Glutamatergic neuron (in vitro differentiated cells): Measurements from ENCODE around the gene MSH5. TPM values are rescaled to one million over a fixed set of nuclear protein-coding genes. Genes with fewer than 3 reads are reported as not detected.

Experiments used
- DNase-seq: peaks from one replicate; pipeline ENCODE4 v3.0.0; 2022
- H3K27ac Mint-ChIP-seq: one replicate; pipeline ENCODE4 v1.8.0; 2020; ENCODE audit warnings: mild to moderate bottlenecking, mixed read lengths, inconsistent platforms; ENCODE audit not compliant: unreplicated experiment
- H3K27me3 Mint-ChIP-seq: one replicate; pipeline ENCODE4 v1.8.0; 2020; ENCODE audit warnings: mild to moderate bottlenecking, moderate library complexity, mixed read lengths, inconsistent platforms; ENCODE audit not compliant: unreplicated experiment
- H3K36me3 Mint-ChIP-seq: one replicate; pipeline ENCODE4 v1.8.0; 2020; ENCODE audit warnings: mild to moderate bottlenecking, mixed read lengths, inconsistent platforms; ENCODE audit not compliant: unreplicated experiment
- H3K4me1 Mint-ChIP-seq: one replicate; pipeline ENCODE4 v1.8.0; 2020; ENCODE audit warnings: mild to moderate bottlenecking, low read depth, mixed read lengths, inconsistent platforms; ENCODE audit not compliant: unreplicated experiment
- H3K4me3 Mint-ChIP-seq: one replicate; pipeline ENCODE4 v1.8.0; 2020; ENCODE audit warnings: mild to moderate bottlenecking, mixed read lengths, inconsistent platforms; ENCODE audit not compliant: unreplicated experiment
- H3K9me3 Mint-ChIP-seq: one replicate; pipeline ENCODE4 v1.8.0; 2020; ENCODE audit warnings: mild to moderate bottlenecking, moderate library complexity, mixed read lengths, inconsistent platforms; ENCODE audit not compliant: unreplicated experiment
- long read RNA-seq: library from polyadenylated mRNA; unstranded; transcript quantifications from one replicate; pipeline ENCODE4 v2.0.0, GENCODE V29; 2020; ENCODE audit not compliant: unreplicated experiment
- total RNA-seq: library from RNA; stranded (reverse); fragmentation: NEBNext Ultra II Directional; extraction: Animal tissue kit (Norgen Biotek cat#: 25700); gene quantifications from one replicate; pipeline ENCODE4 v1.2.1, GENCODE V29; 2021; ENCODE audit not compliant: unreplicated experiment
- TF ChIP-seq, protein P1 (sequence below): fragments of 200-600 bp; sonication (generic); IDR thresholded peaks from one replicate; pipeline ENCODE4 v1.5.0; 2021; ENCODE audit not compliant: partially characterized antibody, unreplicated experiment

MSH5 gene
- total RNA-seq, result 25.7 TPM
- long read RNA-seq, result 0 reads

GRCh38 chr6:31739639-31740396 lies at the start of gene MSH5:
TSS of gene MSH5 (plus strand) at chr6:31740005. CDS start at chr6:31740467, 462 bp downstream.
- TF ChIP-seq, protein P1, sequence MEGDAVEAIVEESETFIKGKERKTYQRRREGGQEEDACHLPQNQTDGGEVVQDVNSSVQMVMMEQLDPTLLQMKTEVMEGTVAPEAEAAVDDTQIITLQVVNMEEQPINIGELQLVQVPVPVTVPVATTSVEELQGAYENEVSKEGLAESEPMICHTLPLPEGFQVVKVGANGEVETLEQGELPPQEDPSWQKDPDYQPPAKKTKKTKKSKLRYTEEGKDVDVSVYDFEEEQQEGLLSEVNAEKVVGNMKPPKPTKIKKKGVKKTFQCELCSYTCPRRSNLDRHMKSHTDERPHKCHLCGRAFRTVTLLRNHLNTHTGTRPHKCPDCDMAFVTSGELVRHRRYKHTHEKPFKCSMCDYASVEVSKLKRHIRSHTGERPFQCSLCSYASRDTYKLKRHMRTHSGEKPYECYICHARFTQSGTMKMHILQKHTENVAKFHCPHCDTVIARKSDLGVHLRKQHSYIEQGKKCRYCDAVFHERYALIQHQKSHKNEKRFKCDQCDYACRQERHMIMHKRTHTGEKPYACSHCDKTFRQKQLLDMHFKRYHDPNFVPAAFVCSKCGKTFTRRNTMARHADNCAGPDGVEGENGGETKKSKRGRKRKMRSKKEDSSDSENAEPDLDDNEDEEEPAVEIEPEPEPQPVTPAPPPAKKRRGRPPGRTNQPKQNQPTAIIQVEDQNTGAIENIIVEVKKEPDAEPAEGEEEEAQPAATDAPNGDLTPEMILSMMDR, result no peak
- peaks cover 22% of the 10 kb centered on the region for H3K9me3 Mint-ChIP-seq
- peak within 1 kb of the TSS; percentile 95 for H3K4me3 Mint-ChIP-seq
- peak within 1 kb of the TSS; percentile 43 for H3K27ac Mint-ChIP-seq
- H3K36me3 Mint-ChIP-seq, result no peaks in the 10 kb centered on the region
- DNase-seq, result peak; percentile 97
- peaks cover 11% of the 10 kb centered on the region for H3K4me1 Mint-ChIP-seq
- peaks cover 9% of the 10 kb centered on the region for H3K27me3 Mint-ChIP-seq

- H3K4me1 Mint-ChIP-seq, result no peaks in the 10 kb centered on the region
- TF ChIP-seq, protein P1, result no peak
- H3K4me3 Mint-ChIP-seq, result no peak overlapping the region
- no peak overlapping the region for H3K27ac Mint-ChIP-seq
- H3K9me3 Mint-ChIP-seq, result peaks cover 4% of the 10 kb centered on the region
- no peaks in the 10 kb centered on the region for H3K36me3 Mint-ChIP-seq
- H3K27me3 Mint-ChIP-seq, result peaks cover 3% of the 10 kb centered on the region
- no peak for DNase-seq
Observed at GRCh38 chr6:31690231-31691077, 49.4 kb upstream of the MSH5 start.

DNA sequence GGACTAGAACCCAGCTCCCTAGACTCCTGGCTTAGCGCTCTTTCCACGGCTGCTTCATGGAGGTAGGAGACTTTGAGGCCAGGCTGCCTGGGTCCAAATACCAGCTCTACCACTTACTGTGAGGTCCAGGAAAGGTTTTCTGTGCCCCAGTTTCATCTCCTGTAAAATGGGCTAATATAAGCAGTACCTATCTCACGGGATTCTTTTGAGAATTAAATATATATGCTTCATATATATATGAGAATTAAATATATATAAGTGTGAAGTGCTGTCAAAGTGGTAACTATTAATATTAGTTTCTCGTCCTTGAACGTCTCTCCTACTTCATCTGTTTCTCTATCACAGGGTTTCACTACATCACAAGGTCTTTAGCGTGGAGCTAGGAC lies 48.7 kb upstream of the MSH5 start:
- H3K36me3 Mint-ChIP-seq, result no peaks in the 10 kb centered on the region
- peaks cover 3% of the 10 kb centered on the region for H3K27me3 Mint-ChIP-seq
- TF ChIP-seq, protein P1, result no peak
- H3K9me3 Mint-ChIP-seq, result peaks cover 1% of the 10 kb centered on the region
- H3K27ac Mint-ChIP-seq, result no peak overlapping the region
- H3K4me1 Mint-ChIP-seq, result no peaks in the 10 kb centered on the region
- H3K4me3 Mint-ChIP-seq, result no peak overlapping the region
- DNase-seq, result no peak

- Mint-ChIP-seq H3K27me3 (no peaks in the 10 kb centered on the region), H3K9me3 (peaks cover 1% of the 10 kb centered on the region), H3K4me3 (no peak overlapping the region), H3K27ac (no peak overlapping the region), H3K36me3 (no peaks in the 10 kb centered on the region), H3K4me1 (no peaks in the 10 kb centered on the region)
- DNase-seq, result no peak
- TF ChIP-seq, protein P1, result no peak
Observed at GRCh38 chr6:31691564-31692108, 48.2 kb upstream of the MSH5 start.
